ENCODE results near the gene KIFBP.

GRCh38 chr10:68988530-68989316 lies at the start of gene KIFBP:
- TF ChIP-seq POLR2A (IDR thresholded peaks at IDR 0.05; ENCODE audit: low read depth, low read length) (peak; percentile 76), TAF1 (IDR thresholded peaks at IDR 0.05; ENCODE audit: borderline replicate concordance, low read depth, low read length) (no peak)

All from GM12892 (cell line).